ENCODE measurements around the gene FKRP.

Gene FKRP

DNA sequence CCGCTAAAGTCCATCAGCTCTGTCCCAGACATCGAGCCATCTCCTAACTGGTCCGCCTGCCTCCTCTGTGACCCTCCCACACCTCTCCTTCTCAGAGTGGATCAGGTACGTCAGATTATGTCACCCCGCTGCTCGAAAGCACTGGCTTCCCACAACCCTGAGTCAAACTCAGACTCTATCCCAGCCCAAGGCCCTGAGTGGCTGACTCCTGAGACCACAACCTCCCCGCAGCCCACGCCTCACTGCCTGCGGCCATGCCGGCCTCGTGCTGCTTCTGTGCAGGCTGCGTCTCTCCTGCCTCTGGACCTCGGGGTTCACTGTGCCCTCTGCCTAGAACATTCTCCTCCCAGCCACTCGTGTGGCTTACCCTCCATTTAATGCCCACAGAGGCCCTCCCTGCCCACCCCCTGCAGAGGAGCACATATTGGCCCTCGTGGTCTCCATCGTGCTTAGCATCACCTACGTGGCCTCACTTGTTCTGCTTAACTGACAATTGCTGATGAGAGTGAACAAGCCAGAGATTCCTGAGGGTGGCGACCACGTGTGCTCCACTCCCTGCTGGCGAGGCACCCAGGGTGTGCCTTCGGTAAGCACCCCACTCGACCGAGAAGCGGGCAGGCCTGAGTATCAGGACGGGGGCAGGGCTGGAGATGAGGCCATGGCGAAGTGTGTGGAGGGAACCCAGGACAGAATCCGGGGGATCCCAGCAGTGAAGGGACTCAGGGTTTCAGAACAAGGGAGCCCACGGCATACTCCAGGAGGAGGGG, 13.5 kb upstream of the FKRP start:
- no peak for DNase-seq

DNA sequence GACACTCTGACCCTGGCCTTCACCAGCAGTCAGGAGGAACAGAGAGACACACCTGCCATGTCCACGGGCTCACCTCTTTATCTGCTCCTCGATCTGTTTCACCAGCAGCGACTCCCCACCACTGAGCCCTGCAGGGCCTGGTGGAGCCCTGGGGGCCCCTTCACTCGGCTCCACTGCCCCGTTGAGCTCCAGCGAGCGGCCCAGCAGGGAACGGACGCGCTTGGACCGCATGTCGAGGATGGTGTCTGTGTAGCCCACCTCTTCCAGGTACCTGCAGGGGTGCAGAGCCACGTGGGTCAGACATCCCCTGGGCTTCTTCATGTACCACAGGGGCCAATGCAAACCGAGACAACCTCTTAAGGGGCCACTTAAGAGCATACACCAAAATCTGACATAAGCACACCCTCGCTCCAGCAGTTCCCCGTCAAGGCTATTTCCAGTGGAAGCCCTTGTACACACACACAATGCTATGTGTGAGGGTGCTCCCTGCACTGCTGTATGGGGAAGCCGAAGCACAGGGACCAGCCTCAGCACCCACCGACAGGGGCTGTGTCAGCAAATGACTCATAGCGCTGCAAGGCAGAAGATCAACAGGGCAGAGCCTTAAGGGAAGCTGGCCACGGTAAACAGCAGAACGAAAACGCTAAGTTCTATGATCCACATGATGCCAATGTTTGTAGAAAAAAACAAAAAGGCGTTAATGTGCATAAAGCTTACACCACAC, 12.7 kb upstream of the FKRP start:
- no peak for DNase-seq

DNA sequence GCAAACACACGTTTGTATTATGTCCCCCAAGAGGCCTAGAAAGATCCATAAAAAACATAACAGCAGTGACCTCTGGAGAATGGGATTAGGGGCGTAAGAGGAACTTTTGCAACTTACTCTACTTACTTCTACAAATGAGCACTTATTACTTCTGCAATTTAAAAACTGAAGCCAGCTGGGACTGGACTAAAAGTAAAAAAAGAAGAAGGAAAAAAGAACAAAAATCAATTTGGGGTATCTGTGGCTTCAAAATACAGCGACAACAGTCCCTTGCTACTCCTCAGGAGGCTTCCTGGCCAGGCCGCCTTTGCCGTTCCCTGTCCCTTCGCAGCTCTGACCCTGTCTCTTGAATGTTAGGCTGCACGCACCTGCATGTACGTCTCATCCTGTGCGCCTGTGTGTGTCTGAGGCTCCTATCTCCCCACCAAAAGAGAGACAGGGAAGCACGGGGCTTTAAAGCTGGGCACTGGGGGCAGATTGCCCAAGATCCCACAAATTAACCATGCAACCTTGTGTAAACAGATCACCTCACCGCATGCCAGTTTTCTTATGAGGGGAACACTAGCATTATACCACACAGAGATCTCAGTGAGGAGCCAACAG, 12.1 kb upstream of the FKRP start:
- no peak for DNase-seq

DNA sequence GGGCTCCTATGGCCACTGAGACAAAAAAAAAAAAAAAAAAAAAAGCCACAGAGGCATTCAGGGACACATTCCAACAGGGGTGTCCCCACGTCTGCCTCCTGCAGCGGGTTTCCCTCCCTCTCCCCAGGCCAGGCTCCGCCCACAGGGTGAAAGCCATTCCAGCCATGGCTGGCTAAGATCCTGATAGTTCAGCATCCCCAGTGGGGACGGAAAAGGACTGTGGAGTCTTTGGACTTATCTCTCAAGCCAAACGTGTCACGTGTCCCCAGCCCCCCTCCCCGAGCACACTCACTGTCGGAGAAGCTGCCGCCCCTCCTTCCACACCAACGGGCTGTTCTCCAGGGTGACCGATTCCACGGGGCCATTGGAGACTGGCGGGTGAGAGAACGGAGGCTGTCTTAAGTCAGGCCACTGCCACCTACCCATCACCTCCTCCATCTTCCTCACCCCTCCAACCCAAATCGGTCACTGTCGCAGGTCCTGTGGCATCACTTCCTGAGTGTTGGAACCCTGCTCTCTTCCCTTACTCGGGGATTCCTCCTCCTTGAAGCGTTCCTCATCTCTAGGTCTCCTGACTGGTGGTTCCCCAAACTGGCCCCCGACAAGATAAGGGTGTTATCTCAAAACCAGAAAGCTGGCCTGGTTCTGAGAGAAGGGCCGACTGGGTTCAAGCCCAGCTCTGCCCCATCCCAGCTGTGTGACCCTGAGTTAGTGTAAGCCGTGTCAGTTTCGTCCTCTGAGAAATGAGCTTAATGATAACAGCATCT, 9.1 kb upstream of the FKRP start:
- no peak for DNase-seq

DNA sequence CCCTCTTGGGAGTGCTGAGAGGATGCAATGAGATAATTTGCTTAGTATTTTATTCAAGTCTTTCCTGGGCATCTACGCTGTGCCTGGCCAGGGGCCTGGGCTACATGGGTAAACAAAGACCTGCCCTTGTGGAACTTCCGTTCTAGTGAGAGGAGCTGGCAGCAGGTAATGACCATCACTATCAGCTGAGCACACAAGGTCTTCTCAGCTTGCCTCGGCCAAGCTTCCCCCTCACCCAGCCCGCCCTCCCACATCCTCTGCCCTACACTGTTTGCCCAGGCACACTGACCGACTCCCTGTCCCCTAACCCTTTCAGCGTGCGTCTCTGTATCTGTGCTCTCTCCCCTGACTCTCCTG, 8.6 kb upstream of the FKRP start:
- DNase-seq = no peak

DNA sequence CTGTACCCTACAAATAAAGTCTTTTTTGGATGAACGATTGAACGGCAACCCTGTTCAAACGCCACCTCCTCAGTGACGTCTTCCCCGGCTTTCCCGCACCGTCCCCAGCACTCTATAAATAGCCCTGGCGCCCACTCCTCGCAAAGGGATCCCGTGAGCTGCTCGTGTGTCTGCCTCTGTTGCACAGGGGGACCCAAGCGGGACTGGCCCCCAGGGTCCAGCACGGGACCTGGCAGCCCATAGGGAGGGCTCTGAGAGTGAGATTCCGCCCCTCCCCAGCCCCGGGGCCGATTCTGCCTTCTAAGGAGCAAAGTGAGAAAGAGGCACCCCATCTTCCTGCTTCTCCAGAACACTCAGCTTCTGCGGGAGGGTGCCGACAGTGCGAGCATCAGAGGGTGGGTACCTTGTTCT, 8.1 kb upstream of the FKRP start:
- no peak for DNase-seq

DNA sequence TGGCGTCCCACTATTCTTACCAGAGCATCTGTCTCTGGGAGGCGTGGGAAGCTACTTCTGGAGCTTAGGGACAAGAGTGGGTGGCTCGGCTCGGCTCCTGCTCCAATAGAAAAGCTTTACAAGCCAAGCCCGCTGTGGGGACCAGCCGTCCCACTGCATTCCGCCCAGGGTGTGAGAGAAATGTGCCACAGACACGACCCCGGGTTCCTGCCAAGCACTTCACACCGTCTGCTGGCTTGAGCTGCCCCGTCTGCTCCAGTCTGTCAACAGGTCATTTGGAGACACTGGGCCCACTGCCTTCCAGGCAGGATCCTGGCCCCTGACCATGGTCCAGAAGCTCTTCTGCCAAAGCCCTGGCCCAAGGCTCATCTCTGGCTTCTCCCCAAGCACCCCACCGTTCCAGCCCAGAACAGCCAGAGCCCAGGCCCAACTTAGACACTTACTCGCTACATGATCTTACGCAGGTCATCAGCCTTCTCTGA, 6.5 kb upstream of the FKRP start:
- no peak for DNase-seq

DNA sequence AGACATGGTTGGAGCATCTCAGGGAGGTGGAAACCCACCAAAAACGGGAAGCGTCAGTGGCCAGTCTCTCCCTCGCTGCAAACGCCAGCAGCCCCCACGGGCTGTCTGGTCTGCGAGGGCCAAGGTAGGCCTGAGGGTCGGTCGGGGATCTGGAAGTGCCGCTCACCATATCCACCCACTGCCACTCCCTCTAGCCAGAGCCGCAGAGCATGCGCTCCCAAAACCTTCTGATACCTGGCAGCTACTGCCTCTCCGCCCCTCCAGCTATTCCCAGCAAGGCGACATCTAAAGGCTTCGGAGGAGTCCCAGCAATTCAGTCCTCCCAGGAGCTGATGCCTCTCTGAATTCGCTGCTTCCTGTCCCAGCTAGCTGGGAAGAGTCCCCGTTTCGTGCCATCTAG, 4.4 kb upstream of the FKRP start:
- no peak for DNase-seq

DNA sequence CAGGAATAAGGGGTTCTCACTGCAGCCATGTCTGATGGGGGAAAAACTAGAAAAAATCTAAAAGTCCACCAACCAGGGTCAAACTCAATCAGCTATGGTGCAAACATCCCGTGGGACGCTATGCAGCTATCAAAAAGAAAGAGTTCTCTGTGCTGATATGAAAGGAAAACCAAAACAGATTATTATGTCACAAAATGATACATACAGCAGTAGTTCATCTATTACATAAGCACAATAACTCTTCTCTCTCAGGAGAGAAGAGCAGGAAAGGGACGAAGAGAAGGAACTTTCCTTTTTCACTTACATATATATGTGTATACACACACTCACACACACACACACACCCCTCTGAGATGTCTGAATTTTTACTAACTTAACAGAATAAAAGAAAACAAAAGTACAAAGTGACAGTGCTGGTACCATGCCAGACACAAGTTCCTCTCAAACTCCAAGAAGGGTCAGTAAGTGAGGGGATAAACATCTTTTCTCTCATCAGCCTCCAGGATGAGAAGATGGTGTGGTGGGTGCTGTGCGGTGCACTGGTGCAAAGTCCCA, 2.9 kb upstream of the FKRP start:
- DNase-seq = no peak

DNA sequence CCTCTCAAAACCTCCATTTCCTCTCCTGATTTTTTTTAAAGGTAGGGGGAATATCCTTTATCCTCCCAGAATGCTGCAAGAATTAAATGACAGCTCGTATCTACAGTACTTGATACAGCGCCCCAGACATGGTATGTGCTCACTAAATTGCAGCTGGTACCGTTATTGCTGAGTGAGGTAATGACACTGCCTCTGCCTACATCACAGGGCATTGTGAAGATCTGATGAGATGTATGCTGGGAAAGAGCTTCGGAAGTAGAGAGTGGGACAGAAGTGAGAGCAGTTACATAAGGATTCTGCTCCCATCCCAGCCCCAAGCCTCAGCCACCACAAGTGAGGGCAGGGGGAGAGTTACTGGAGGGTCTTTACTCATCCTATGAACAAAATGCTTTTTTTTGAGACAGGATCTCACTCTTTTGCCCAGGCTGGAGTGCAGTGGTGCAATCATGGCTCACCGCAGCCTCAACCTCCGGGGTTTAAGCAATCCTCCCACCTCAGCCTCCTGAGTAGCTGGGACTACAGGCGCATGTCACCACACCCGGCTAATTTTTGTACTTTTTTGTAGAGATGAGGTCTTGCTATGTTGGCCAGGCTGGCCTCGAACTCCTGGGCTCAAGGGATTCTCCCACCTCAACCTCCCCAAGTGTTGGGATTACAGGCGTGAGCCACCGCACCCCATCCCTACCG, 1.7 kb upstream of the FKRP start:
- DNase-seq = no peak

DNA sequence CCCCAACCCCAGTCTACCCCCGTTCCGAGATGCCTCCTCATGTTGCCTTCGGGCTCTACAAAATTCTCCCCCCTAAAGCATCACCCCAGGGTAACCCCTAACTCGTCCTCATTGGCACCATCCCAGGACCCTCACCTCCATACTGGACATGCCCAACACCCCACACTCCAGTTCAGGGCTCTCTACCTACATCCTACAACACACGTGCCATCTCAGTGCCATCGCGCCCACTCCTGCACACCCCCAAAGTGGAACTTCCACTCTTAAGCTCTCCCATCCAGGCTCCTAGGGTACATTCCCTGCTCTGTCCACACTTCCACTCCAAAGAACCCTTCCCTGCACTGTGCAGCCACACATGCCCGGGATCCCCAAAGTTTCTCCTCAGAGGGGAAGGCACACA, 827 bp upstream of the FKRP start:
- no peak for DNase-seq

DNA sequence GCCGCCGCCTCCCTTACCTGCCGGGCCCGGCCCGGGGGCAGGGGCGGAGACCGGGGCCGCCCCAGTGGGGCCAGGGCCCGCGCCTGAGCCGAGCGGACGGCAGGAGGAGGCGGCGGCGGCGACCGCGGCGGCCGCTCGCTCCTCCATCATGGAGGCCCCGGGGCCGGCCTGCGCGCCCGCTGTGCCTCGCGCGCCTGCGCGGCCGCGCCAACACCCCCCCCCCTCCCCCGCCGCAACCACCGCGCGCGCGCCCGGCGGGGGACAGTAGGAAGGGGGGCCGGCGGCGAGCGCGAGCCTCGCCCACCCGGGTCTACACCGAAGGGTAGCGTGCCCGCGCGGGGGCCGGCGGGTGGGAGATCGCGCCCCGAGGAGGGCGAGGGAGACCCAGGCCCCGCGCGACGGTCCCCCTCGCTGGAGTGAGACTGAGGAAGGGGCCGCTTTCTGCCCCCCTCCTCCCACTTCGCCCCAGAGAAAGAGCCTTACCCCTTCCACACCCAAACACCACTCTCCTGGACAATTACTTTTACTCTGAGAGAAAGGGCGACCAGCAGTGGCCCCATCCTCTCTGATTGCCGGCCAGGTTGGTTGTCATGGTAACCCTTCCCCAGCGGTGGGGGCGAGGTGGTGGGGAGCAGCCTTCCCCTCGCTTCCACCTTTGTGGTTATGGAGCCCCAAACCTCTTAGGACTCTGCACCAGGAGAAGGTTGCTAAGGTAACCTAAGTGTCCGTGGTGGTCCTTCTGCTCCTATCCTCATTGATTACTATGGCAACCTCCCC, 612 bp downstream of the FKRP start, which contains the start of gene STRN4:
TSS of gene STRN4 (minus strand) at position 170 of the 777 bp plus-strand sequence. CDS start at position 150, 20 bp downstream.
- DNase-seq = peak; percentile 56

DNA sequence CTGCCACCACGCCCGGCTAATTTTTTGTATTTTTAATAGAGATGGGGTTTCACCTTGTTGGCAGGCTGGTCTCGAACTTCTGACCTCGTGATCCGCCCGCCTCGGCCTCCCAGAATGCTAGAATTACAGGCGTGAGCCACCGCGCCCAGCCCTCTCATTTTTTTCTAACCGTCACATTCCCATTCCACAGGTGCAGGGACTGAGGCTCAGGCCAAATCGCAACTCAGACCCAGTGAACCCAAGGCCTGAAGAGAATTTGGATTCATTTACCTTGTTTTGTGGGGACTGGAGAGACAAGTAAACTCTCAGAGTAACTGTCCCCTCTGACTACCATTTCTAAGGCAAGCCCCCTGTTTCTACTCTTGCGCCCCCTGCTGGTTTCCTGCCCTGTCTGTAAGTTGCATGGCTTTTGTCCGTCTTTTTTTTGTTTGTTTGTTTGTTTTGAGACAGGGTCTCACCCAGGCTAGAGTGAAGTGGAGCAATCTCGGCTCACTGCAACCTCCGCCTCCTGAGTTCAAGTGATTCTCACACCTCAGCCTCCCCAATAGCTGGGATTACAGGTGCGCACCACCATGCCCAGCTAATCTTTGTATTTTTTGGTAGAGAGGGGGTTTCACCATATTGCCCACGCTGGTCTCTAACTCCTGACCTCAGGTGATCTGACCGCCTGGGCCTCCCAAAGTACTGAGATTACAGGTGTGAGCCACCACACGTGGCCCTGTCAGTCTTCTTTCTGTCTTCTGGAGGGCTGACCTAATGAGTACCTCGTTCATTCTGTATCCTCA, 2.7 kb downstream of the FKRP start:
- peak; percentile 80 for DNase-seq

DNA sequence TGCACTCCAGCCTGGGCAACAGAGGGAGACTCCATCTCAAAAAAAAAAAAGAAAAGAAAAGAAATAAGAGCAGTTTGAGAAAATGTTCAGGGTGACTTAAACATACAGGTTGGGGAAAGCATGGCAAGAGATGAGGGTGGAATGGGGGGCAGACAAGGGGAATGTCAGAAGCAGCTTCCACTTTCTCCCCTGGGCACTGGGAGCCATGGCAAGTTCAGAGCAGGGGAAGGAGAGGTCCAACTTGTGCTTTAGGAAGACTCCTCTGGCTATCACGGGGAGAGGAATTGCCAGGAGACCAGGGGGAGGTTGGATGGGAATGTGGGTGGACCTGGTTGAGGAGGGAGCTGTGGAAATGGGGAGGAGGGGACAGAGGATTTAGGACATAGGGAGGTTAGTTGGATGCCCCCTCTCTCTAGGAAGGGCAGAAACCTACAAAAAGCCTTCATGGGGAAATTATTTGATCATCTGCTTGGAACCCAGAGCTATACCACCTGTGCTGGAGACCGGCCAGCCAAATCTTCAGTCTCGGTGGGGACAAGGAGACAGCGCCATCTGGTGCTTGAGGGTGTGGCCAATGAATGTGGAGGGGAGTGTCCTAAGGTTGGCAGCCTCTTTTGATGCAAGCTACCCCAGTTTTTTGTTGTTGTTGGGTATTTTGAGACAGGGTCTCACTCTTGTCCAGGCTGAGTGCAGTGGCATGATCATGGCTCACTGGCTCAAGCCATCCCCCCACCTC, 7.7 kb downstream of the FKRP start:
- peak; percentile 72 for DNase-seq

DNA sequence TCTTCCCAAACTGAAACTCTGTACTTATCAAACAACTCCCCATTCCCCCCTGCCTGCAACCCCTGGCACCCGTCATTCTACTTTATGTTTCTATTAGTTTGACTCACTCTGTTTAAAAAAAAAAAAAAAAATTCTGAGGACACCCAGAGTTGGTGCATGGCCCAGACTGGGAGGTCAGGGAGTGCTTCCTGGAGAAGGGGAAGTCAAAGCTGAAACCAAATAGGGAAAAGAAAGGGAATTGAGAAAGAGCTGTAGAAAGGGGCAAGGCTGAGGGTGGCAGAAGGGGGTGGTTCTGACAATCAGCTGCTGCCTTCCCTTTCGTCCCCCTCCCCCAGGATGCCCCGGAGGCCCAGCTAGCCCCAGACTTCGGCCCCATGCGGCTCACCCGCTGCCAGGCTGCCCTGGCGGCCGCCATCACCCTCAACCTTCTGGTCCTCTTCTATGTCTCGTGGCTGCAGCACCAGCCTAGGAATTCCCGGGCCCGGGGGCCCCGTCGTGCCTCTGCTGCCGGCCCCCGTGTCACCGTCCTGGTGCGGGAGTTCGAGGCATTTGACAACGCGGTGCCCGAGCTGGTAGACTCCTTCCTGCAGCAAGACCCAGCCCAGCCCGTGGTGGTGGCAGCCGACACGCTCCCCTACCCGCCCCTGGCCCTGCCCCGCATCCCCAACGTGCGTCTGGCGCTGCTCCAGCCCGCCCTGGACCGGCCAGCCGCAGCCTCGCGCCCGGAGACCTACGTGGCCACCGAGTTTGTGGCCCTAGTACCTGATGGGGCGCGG, 9.4 kb downstream of the FKRP start:
- no peak for DNase-seq

DNA sequence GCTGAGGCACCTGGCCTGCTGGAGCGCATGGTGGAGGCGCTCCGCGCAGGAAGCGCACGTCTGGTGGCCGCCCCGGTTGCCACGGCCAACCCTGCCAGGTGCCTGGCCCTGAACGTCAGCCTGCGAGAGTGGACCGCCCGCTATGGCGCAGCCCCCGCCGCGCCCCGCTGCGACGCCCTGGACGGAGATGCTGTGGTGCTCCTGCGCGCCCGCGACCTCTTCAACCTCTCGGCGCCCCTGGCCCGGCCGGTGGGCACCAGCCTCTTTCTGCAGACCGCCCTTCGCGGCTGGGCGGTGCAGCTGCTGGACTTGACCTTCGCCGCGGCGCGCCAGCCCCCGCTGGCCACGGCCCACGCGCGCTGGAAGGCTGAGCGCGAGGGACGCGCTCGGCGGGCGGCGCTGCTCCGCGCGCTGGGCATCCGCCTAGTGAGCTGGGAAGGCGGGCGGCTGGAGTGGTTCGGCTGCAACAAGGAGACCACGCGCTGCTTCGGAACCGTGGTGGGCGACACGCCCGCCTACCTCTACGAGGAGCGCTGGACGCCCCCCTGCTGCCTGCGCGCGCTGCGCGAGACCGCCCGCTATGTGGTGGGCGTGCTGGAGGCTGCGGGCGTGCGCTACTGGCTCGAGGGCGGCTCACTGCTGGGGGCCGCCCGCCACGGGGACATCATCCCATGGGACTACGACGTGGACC, 10.1 kb downstream of the FKRP start:
- DNase-seq = no peak

DNA sequence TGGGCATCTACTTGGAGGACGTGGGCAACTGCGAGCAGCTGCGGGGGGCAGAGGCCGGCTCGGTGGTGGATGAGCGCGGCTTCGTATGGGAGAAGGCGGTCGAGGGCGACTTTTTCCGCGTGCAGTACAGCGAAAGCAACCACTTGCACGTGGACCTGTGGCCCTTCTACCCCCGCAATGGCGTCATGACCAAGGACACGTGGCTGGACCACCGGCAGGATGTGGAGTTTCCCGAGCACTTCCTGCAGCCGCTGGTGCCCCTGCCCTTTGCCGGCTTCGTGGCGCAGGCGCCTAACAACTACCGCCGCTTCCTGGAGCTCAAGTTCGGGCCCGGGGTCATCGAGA, 10.7 kb downstream of the FKRP start:
- DNase-seq = no peak

DNA sequence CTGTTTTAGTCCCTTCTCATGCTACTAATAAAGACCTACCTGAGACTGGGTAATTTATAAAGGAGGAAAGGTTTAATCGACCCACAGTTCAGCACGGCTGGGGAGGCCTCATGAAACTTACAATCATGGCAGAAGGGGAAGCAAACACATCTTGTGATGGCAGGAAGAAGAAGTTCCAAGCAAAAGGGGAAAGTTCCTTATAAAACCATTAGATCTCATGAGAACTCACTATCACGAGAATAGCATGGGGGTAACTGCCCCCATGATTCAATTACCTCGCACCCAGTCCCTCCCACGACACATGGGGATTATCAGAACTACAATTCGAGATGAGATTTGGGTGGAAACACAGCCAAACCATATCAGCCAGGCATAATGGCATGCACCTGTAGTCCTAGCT, 13.3 kb downstream of the FKRP start:
- DNase-seq = no peak

Measured in activated CD4-positive, alpha-beta T cell treated with anti-CD3 and anti-CD28 coated beads, Interleukin-2, amount 50 U/mL, for 1 hour (primary cell).